ENCODE measurements around the gene USF2. TPM values are rescaled to one million over a fixed set of nuclear protein-coding genes. Genes with fewer than 3 reads are reported as not detected.
A peak's percentile ranks its signal among the peaks of the same experiment; 100 is the strongest.

USF2 gene
- total RNA-seq, 1 donor from 2014 or later = 174 TPM

- DNase-seq (ENCODE audit: low spot score) = no peak
Observed at GRCh38 chr19:35301961-35302360, 33.2 kb downstream of the USF2 start.

GRCh38 chr19:35302446-35302845, 33.7 kb downstream of the USF2 start:
- no peak for DNase-seq (ENCODE audit: low spot score)

GRCh38 chr19:35303357-35303915, 34.7 kb downstream of the USF2 start:
- DNase-seq (ENCODE audit: low spot score) = no peak

GRCh38 chr19:35304036-35304435, 35.3 kb downstream of the USF2 start:
- no peak for DNase-seq (ENCODE audit: low spot score)

- no peak for DNase-seq (ENCODE audit: low spot score)
Observed at GRCh38 chr19:35305181-35305580, 36.4 kb downstream of the USF2 start.

- no peak for DNase-seq (ENCODE audit: low spot score)
Observed at GRCh38 chr19:35306473-35307246, 37.9 kb downstream of the USF2 start.

- DNase-seq (ENCODE audit: low spot score) = no peak
Observed at GRCh38 chr19:35307931-35308330, 39.2 kb downstream of the USF2 start.

GRCh38 chr19:35308910-35309309, 40.1 kb downstream of the USF2 start:
- DNase-seq (ENCODE audit: low spot score) = no peak

- no peak for DNase-seq (ENCODE audit: low spot score)
Observed at GRCh38 chr19:35309481-35310279, 40.9 kb downstream of the USF2 start.

- no peak for DNase-seq (ENCODE audit: low spot score)
Observed at GRCh38 chr19:35310331-35310730, 41.6 kb downstream of the USF2 start.

- DNase-seq (ENCODE audit: low spot score) = no peak
Observed at GRCh38 chr19:35310811-35311465, 42.2 kb downstream of the USF2 start.

GRCh38 chr19:35311901-35312665, 43.3 kb downstream of the USF2 start:
- no peak for DNase-seq (ENCODE audit: low spot score)

GRCh38 chr19:35313587-35313986, 44.8 kb downstream of the USF2 start:
- DNase-seq (ENCODE audit: low spot score) = no peak

GRCh38 chr19:35314031-35314430, 45.3 kb downstream of the USF2 start:
- no peak for DNase-seq (ENCODE audit: low spot score)

- DNase-seq (ENCODE audit: low spot score) = no peak
Observed at GRCh38 chr19:35314858-35315470, 46.2 kb downstream of the USF2 start.

- no peak for DNase-seq (ENCODE audit: low spot score)
Observed at GRCh38 chr19:35315883-35316282, 47.1 kb downstream of the USF2 start.

GRCh38 chr19:35316560-35316959, 47.8 kb downstream of the USF2 start:
- no peak for DNase-seq (ENCODE audit: low spot score)

- no peak for DNase-seq (ENCODE audit: low spot score)
Observed at GRCh38 chr19:35317464-35318043, 48.8 kb downstream of the USF2 start.

- peak; percentile 74 for DNase-seq (ENCODE audit: low spot score)
Observed at GRCh38 chr19:35318679-35319448, 50.1 kb downstream of the USF2 start.

Data from mucosa of gallbladder (tissue), 1 donor.